Hepatocyte (in vitro differentiated cells): Measurements from ENCODE around the gene BTN1A1. TPM values are rescaled to one million over a fixed set of nuclear protein-coding genes. Genes with fewer than 3 reads are reported as not detected.

Experiments
- DNase-seq: peaks from one replicate; pipeline ENCODE4 v3.0.0-alpha.2; 2016; ENCODE audit warnings: low spot score
- H2AFZ ChIP-seq: fragments of 200-600 bp; sonication (generic); 2 replicates; pipeline ENCODE4 v1.6.0; 2016; ENCODE audit warnings: antibody characterized with exemption, mild to moderate bottlenecking
- H3K27ac ChIP-seq: fragments of 200-600 bp; sonication (generic); 2 replicates; pipeline ENCODE4 v1.5.1; 2016; ENCODE audit warnings: mild to moderate bottlenecking
- H3K27me3 ChIP-seq: fragments of 200-600 bp; sonication (generic); 2 replicates; pipeline ENCODE4 v1.6.1; 2016
- H3K36me3 ChIP-seq: fragments of 200-600 bp; sonication (generic); replicated peaks from 2 replicates; pipeline ENCODE4 v1.5.1; 2016; ENCODE audit warnings: low read depth; ENCODE audit not compliant: insufficient read depth
- H3K4me1 ChIP-seq: fragments of 200-600 bp; sonication (generic); 2 replicates; pipeline ENCODE4 v1.5.1; 2016; ENCODE audit warnings: mild to moderate bottlenecking, moderate library complexity; ENCODE audit not compliant: insufficient read depth
- H3K4me2 ChIP-seq: fragments of 200-600 bp; sonication (generic); 2 replicates; pipeline ENCODE4 v1.6.0; 2016
- H3K4me3 ChIP-seq: fragments of 200-600 bp; sonication (generic); 2 replicates; pipeline ENCODE4 v1.5.1; 2016; ENCODE audit warnings: mild to moderate bottlenecking
- H3K79me2 ChIP-seq: fragments of 200-600 bp; sonication (generic); 2 replicates; pipeline ENCODE4 v1.6.0; 2017; ENCODE audit warnings: mild to moderate bottlenecking
- H3K9me2 ChIP-seq: fragments of 200-600 bp; sonication (generic); replicated peaks from 2 replicates; pipeline ENCODE4 v1.6.0; 2017; ENCODE audit warnings: mild to moderate bottlenecking; ENCODE audit not compliant: insufficient read depth
- H3K9me3 ChIP-seq: fragments of 200-600 bp; sonication (generic); 2 replicates; pipeline ENCODE4 v1.5.1; 2016; ENCODE audit warnings: low read depth, mild to moderate bottlenecking
- H4K20me1 ChIP-seq: fragments of 200-600 bp; sonication (generic); 2 replicates; pipeline ENCODE4 v1.6.0; 2016; ENCODE audit warnings: mild to moderate bottlenecking; ENCODE audit not compliant: insufficient read depth, poor library complexity, severe bottlenecking
- EZH2 ChIP-seq: fragments of 200-600 bp; sonication (generic); IDR thresholded peaks from 2 replicates; pipeline ENCODE4 v1.6.1; 2016; ENCODE audit warnings: antibody characterized with exemption, mild to moderate bottlenecking, borderline replicate concordance
- EZH2phosphoT487 ChIP-seq: fragments of 200-600 bp; sonication (generic); IDR thresholded peaks from one replicate; pipeline ENCODE4 v1.6.1; 2018; ENCODE audit warnings: antibody characterized with exemption, mild to moderate bottlenecking, low read depth, moderate library complexity; ENCODE audit not compliant: unreplicated experiment, severe bottlenecking
- WGBS: methylation state at CpG from one replicate; pipeline ENCODE4 v1.1.6; 2016; ENCODE audit warnings: low lambda C conversion rate; ENCODE audit errors: missing lambda C conversion rate; 5-methylcytosine and 5-hydroxymethylcytosine counted together
- polyA plus RNA-seq: library from polyadenylated mRNA; unstranded; fragments of >200 nt; fragmentation: Nextera tagmentation; extraction: Ambion mirVana; gene quantifications from 2 replicates; pipeline ENCODE4 v1.2.1, GENCODE V29; 2016
- total RNA-seq: library from RNA; depleted of rRNA; stranded (reverse); fragments of >200 nt; gene quantifications from 2 replicates; pipeline ENCODE4 v1.2.3, GENCODE V29; 2014
- TF ChIP-seq, protein P1 (sequence below): fragments of 200-600 bp; sonication (generic); IDR thresholded peaks from 2 replicates; pipeline ENCODE4 v1.5.1; 2016; ENCODE audit warnings: antibody characterized with exemption, mild to moderate bottlenecking; ENCODE audit not compliant: poor library complexity

BTN1A1 gene
- total and polyA plus RNA-seq, 2 experiments from 2014 or later: 0.59 to 0.60 TPM

DNA sequence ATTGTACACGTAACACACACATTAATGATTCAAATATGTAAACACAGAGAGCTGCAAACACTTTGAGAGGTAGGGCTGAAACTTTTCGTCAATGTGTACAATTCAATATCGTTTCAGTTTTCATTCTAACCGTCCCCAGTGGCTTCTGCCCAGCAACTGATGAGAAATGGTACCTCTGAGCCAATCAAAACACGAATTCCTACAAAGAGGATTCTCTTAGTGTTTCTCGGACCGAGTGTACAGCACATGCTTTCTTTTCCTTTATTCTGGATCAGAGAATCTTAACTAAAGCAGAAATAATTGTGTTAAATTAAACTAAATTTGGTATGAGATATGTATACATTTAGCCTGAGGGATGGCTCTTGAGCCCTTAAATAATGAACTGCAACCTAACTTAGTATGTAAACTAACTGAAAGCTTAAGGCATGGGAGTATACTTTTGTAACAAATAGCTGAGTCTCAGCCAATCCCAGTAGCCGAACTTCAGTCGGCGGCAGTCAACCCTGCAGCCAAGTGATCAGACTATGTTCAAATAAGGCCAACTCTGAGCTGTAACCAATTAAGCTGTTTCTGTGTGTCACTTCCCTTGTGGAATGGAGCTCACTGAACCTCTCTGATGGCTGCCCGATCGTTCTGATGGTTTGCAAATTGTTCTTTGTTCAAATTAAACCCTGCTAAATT is 26.2 kb upstream of the BTN1A1 start:
- H3K27me3 ChIP-seq: no peaks in the 10 kb centered on the region
- peaks cover 16% of the 10 kb centered on the region for H3K4me1 ChIP-seq
- peak overlapping the region; percentile 81 for H3K27ac ChIP-seq
- 3% methylated on average over 12 of the region's 12 CpGs for WGBS
- peak; percentile 86 for DNase-seq
- no peak for TF ChIP-seq EZH2phosphoT487
- TF ChIP-seq EZH2: no peak
- TF ChIP-seq, protein P1, sequence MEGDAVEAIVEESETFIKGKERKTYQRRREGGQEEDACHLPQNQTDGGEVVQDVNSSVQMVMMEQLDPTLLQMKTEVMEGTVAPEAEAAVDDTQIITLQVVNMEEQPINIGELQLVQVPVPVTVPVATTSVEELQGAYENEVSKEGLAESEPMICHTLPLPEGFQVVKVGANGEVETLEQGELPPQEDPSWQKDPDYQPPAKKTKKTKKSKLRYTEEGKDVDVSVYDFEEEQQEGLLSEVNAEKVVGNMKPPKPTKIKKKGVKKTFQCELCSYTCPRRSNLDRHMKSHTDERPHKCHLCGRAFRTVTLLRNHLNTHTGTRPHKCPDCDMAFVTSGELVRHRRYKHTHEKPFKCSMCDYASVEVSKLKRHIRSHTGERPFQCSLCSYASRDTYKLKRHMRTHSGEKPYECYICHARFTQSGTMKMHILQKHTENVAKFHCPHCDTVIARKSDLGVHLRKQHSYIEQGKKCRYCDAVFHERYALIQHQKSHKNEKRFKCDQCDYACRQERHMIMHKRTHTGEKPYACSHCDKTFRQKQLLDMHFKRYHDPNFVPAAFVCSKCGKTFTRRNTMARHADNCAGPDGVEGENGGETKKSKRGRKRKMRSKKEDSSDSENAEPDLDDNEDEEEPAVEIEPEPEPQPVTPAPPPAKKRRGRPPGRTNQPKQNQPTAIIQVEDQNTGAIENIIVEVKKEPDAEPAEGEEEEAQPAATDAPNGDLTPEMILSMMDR: no peak
- H3K79me2 ChIP-seq: no peaks in the 10 kb centered on the region
- peak overlapping the region; percentile 17 for H3K4me3 ChIP-seq
- H3K36me3 ChIP-seq: no peaks in the 10 kb centered on the region
- H3K4me2 ChIP-seq: peak overlapping the region; percentile 69
- H3K9me3 ChIP-seq: no peaks in the 10 kb centered on the region
- H3K9me2 ChIP-seq: no peaks in the 10 kb centered on the region
- no peaks in the 10 kb centered on the region for H4K20me1 ChIP-seq
- H2AFZ ChIP-seq: peak overlapping the region; percentile 59

DNA sequence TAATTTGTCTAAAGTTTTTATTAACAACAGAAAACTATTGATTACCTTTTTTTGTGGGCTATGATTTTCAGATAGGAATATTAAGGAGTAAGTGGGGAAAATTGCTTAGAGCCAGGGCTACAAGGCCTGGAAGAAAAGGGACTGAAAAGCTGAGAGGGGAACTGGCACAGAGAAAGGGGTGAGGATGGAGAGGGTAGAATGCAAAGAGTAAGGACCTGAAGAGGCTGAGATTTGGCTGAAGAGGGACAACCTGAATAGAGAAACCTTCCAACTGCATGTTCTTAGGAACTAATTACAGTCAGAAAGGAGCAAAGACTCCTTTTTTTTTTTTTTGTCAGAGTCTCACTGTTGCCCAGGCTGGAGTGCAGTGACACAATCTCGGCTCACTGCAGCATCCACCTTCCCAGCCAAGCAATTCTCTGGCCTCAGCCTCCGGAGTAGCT is 25.6 kb upstream of the BTN1A1 start:
- Histone ChIP-seq H3K36me3 (no peaks in the 10 kb centered on the region), H2AFZ (peak overlapping the region; percentile 59), H3K4me3 (peak overlapping the region; percentile 12), H4K20me1 (no peaks in the 10 kb centered on the region), H3K9me3 (no peaks in the 10 kb centered on the region), H3K9me2 (no peaks in the 10 kb centered on the region), H3K27ac (peak overlapping the region; percentile 81), H3K4me2 (peak overlapping the region; percentile 69), H3K79me2 (no peaks in the 10 kb centered on the region), H3K27me3 (no peaks in the 10 kb centered on the region), H3K4me1 (peaks cover 16% of the 10 kb centered on the region)
- TF ChIP-seq EZH2 (no peak), EZH2phosphoT487 (no peak)
- TF ChIP-seq, protein P1: no peak
- WGBS: 69% methylated on average over 2 of the region's 2 CpGs
- DNase-seq: no peak

DNA sequence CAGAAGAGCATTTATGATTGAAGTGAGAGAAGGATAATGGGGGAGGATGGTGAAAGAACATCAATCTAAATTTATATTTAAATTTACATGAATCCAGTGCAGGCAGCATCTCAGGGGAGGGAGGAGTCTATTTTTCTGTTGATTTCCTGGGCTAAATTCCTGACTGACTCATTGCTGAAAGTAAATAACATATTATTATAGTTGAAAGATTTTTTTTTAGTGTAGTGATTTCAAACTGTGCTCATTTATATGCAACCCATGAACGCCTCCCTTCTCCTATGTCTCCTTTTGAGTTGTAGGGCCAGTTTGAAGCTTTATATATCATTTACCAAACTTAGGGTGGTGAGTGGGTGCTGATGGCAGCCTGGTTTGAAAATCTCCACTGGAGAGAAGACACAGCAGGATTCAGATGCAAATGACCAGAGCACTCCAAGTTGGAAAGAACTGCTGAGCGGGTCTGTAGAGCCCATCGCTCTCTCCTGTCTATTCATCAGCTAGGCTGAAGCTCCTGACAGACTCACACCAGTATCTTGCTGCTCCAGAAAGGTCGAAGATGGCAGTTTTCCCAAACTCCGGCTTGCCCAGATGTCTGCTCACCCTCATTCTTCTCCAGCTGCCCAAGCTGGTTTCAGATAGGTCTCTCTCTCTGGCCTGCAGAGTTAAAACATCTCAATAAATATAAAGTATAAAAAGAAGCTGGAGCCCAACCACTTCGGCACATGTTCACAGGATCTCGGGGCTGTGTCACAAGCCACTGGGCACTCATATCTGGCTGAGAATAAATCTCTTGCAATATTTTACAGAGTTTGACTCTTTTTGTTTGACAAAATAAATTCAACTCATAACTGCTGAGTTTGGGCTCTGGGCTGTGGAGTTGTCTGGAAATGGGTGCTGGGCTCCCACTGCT is 24.0 kb upstream of the BTN1A1 start:
- Histone ChIP-seq H3K9me2 (no peaks in the 10 kb centered on the region), H3K36me3 (no peaks in the 10 kb centered on the region), H2AFZ (no peak overlapping the region), H3K79me2 (no peaks in the 10 kb centered on the region), H4K20me1 (no peaks in the 10 kb centered on the region), H3K27ac (peak overlapping the region; percentile 81), H3K4me2 (no peak overlapping the region), H3K4me3 (no peak overlapping the region), H3K9me3 (no peaks in the 10 kb centered on the region), H3K27me3 (no peaks in the 10 kb centered on the region), H3K4me1 (peaks cover 16% of the 10 kb centered on the region)
- WGBS: 87% methylated on average over 7 of the region's 7 CpGs
- no peak for TF ChIP-seq EZH2
- no peak for TF ChIP-seq EZH2phosphoT487
- TF ChIP-seq, protein P1: no peak
- DNase-seq: no peak
